K562 (cell line): ENCODE results near the gene RSBN1L. TPM values are rescaled to one million over a fixed set of nuclear protein-coding genes. Genes with fewer than 3 reads are reported as not detected.
A peak's percentile ranks its signal among the peaks of the same experiment; 100 is the strongest.

Source experiments
- ATAC-seq: fragments of 200-7000 bp; cut with Tn5 transposase; 3 replicates; pipeline ENCODE4 v1.9.1; 2020; ENCODE audit warnings: moderate library complexity
- BruUV-seq: library from RNA; stranded (reverse); fragments of 400-500 nt; replicated peaks from 2 replicates; lab custom pipeline; 2021; lab: Mats Ljungman, UMichigan
- CTCF ChIA-PET: fragments of 300-600 bp; formaldehyde crosslinking; extraction: SDS; loops from one replicate; lab custom pipeline; 2021; ENCODE audit warnings: low intra/inter-chr PET ratio; lab: Yijun Ruan, JAX
- POLR2A ChIA-PET: fragments of 300-600, 350-650 bp; sonication (Branson Sonifier 250); formaldehyde crosslinking; extraction: SDS; loops from one replicate; lab custom pipeline; 2021; ENCODE audit warnings: antibody characterized with exemption, inconsistent platforms; lab: Yijun Ruan, JAX
- DNase-seq, 4 experiments: peaks; one replicate each; pipeline versions ENCODE4 v3.0.0 to v3.0.0-alpha.2; 2011 to 2018; ENCODE audit warnings: low spot score in 3 of 4, mixed read lengths in 3 of 4; ENCODE audit errors: extremely low read depth in 1 of 4
- FAIRE-seq: peaks from 2 replicates; lab custom pipeline; 2011; peaks lifted over from hg19 to GRCh38; lab: Jason Lieb, UNC
- H2AFZ ChIP-seq: 2 replicates; pipeline ENCODE4 v1.6.0; 2011; ENCODE audit warnings: low read depth, low read length, control low read depth, inconsistent platforms
- H3K27ac ChIP-seq: fragments of 200-600 bp; 3 replicates; pipeline ENCODE4 v1.8.0; 2011; ENCODE audit warnings: low read depth, mild to moderate bottlenecking, control low read depth, inconsistent platforms, low read length, moderate library complexity, mixed read lengths; ENCODE audit errors: extremely low read depth
- H3K27me3 ChIP-seq, 2 experiments: fragments of 300-600 bp in 1 of 2; 2 replicates in 1 of 2; 3 replicates in 1 of 2; pipeline versions ENCODE4 v1.6.0 to v1.8.0; 2011; ENCODE audit warnings: inconsistent platforms in 2 of 2, low read length in 2 of 2, mild to moderate bottlenecking in 1 of 2, mixed read lengths in 1 of 2, moderate library complexity in 1 of 2; ENCODE audit not compliant: control insufficient read depth in 2 of 2, insufficient read depth in 2 of 2
- H3K36me3 ChIP-seq: fragments of 300-600 bp; 3 replicates; pipeline ENCODE4 v1.8.0; 2011; ENCODE audit warnings: mild to moderate bottlenecking, low read length, inconsistent platforms; ENCODE audit not compliant: control insufficient read depth, insufficient read depth
- H3K4me1 ChIP-seq, 2 experiments: fragments of 200-600 bp in 1 of 2; replicated peaks in 1 of 2; 2 replicates in 1 of 2; 3 replicates in 1 of 2; pipeline versions ENCODE4 v1.5.1 to v1.8.0; 2011; ENCODE audit warnings: inconsistent platforms in 2 of 2, low read length in 2 of 2, mild to moderate bottlenecking in 1 of 2, mixed read lengths in 1 of 2, moderate library complexity in 1 of 2; ENCODE audit not compliant: control insufficient read depth in 2 of 2, insufficient read depth in 2 of 2
- H3K4me2 ChIP-seq: 2 replicates; pipeline ENCODE4 v1.6.1; 2011; ENCODE audit warnings: low read length, control low read depth, inconsistent platforms, mixed read lengths; ENCODE audit not compliant: insufficient read depth
- H3K4me3 ChIP-seq: fragments of 200-600 bp; sonication (generic), shearing (Covaris generic); 2 replicates; pipeline ENCODE4 v1.5.1; 2016; ENCODE audit warnings: control low read depth, inconsistent platforms
- H3K79me2 ChIP-seq: fragments of 200-600 bp; 3 replicates; pipeline ENCODE4 v1.8.0; 2011; ENCODE audit warnings: low read length, inconsistent platforms; ENCODE audit not compliant: control insufficient read depth, insufficient read depth
- H3K9ac ChIP-seq, 2 experiments: 2 replicates each; pipeline versions ENCODE4 v1.6.0 to v1.6.1; 2011; ENCODE audit warnings: low read depth in 2 of 2, low read length in 2 of 2, control low read depth in 1 of 2, inconsistent platforms in 1 of 2, mild to moderate bottlenecking in 1 of 2, mixed read lengths in 1 of 2; ENCODE audit not compliant: insufficient read depth in 1 of 2
- H3K9me1 ChIP-seq: one replicate; pipeline ENCODE4 v1.6.0; 2011; ENCODE audit warnings: inconsistent platforms, mild to moderate bottlenecking, low read length, moderate library complexity; ENCODE audit not compliant: control insufficient read depth, insufficient read depth
- H3K9me3 ChIP-seq: replicated peaks from 2 replicates; pipeline ENCODE4 v1.5.1; 2011; ENCODE audit warnings: low read depth, low read length, inconsistent platforms; ENCODE audit not compliant: control insufficient read depth, insufficient read depth
- H4K20me1 ChIP-seq: replicated peaks from 2 replicates; pipeline ENCODE4 v1.6.1; 2011; ENCODE audit warnings: low read length, inconsistent platforms, mixed read lengths; ENCODE audit not compliant: control insufficient read depth, insufficient read depth
- MTA1 ChIP-seq: fragments of 450-650 bp; IDR thresholded peaks from 2 replicates; pipeline ENCODE4 v1.6.1; 2017; ENCODE audit warnings: borderline replicate concordance
- POLR3A ChIP-seq: IDR thresholded peaks from 2 replicates; pipeline ENCODE4 v1.6.1; 2011; ENCODE audit warnings: borderline replicate concordance, mild to moderate bottlenecking, moderate library complexity; ENCODE audit not compliant: insufficient read length, insufficient read depth; ENCODE audit errors: extremely low read depth
- WGBS: fragments of 100-300 bp; shearing (Covaris generic); methylation state at CpG from one replicate; pipeline ENCODE4 v1.1.6; 2016; ENCODE audit warnings: low coverage, mixed read lengths; ENCODE audit not compliant: insufficient coverage; ENCODE audit errors: missing lambda C conversion rate; 5-methylcytosine and 5-hydroxymethylcytosine counted together
- in situ Hi-C: fragments of 300-500 bp; cut with MboI; formaldehyde crosslinking; loops from 4 replicates; pipeline ENCODE4 v1.15.0; 2018; ENCODE audit warnings: inconsistent platforms, mixed read lengths
- intact Hi-C: fragments of 100-400 bp; cut with micrococcal nuclease; formaldehyde crosslinking; loops from 2 replicates; pipeline ENCODE4 v1.14.2; 2022
- polyA plus RNA-seq, 8 experiments: library from polyadenylated mRNA; depleted of rRNA in 4 of 8; stranded (reverse) in 5 of 8; unstranded in 3 of 8; fragments of >200 nt; fragmentation: Nextera tagmentation in 2 of 8; fragmentation: Illumina TruSeq in 1 of 8; extraction: Ambion mirVana in 2 of 8; extraction: Trizol in 1 of 8; gene quantifications; 2 replicates each; pipeline versions ENCODE4 v1.2.1 to v1.2.3, GENCODE V29; 2011 to 2014; ENCODE audit warnings: inconsistent platforms in 1 of 8, missing spikeins in 1 of 8
- total RNA-seq, 7 experiments: library from RNA; depleted of rRNA in 6 of 7; stranded (reverse); fragments of >200 nt in 6 of 7; fragmentation: Illumina TruSeq in 2 of 7; extraction: Trizol in 2 of 7; gene quantifications; 2 replicates each; pipeline versions ENCODE4 v1.2.1 to v1.2.3, GENCODE V29; 2011 to 2021; ENCODE audit warnings: low replicate concordance in 1 of 7
- TF ChIP-seq, protein P1 (sequence below): IDR thresholded peaks from 3 replicates; pipeline ENCODE4 v1.6.1; 2011; ENCODE audit warnings: borderline replicate concordance, mild to moderate bottlenecking, moderate library complexity; ENCODE audit not compliant: insufficient read length; ENCODE audit errors: extremely low read depth
- TF ChIP-seq, protein P2 (sequence below): fragments of 450-650 bp; IDR thresholded peaks from 2 replicates; pipeline ENCODE4 v1.6.1; 2016; ENCODE audit warnings: antibody characterized with exemption
- TF ChIP-seq, protein P3 (sequence below): IDR thresholded peaks from 2 replicates; pipeline ENCODE4 v1.6.1; 2014; ENCODE audit warnings: antibody characterized with exemption
- TF ChIP-seq, protein P4 (sequence below), 2 experiments: fragments of 450-650 bp; formaldehyde crosslinking in 1 of 2; IDR thresholded peaks; 2 replicates each; pipeline versions ENCODE4 v1.4.0 to v1.6.1; 2014 to 2020; ENCODE audit warnings: mild to moderate bottlenecking in 2 of 2, borderline replicate concordance in 1 of 2, low read depth in 1 of 2

The RSBN1L gene
- total and polyA plus RNA-seq, 9 of the 15 experiments (the other 6 are each of a cell fraction or from before 2014, with no cell fraction given) = 6.2 to 35.2 (median 20.1) TPM

DNA sequence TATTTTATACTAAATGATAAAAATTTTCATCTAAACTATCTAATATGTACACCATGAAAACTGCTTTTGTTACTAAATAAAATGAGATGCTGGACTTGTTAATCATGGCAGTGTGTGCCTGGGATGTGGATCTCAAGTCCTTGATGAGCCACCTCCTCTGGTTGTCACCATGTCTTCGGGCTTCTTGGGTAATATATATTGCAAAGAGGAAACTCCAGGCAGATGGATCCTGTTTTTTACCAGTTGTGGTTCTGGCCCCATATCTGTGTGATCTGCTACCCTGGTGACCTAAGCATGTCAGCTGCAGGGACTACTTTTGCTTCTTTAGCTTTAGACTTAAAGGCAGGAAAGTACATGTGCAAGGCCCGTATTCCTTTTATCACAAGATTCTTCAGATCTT is 55.8 kb downstream of the RSBN1L start:
- ChIA-PET POLR2A (interaction anchor here (1.4 kb wide), 1 partner anchor 24 kb away, joined by 4 read pairs; no protein-coding TSS in a partner anchor), CTCF (no interaction called here)
- H3K4me2 ChIP-seq = no peak overlapping the region
- in situ Hi-C loops (loop anchor here (5.0 kb wide), 1 partner anchor 95 kb away; no protein-coding TSS in a partner anchor), intact Hi-C loops (loop anchor here (10.0 kb wide), 1 partner anchor 317 kb away; no protein-coding TSS in a partner anchor)
- H3K9ac ChIP-seq = no peak overlapping the region
- peaks cover 10% of the 10 kb centered on the region; the same call in 1 of the 2 replicates for H4K20me1 ChIP-seq
- 18% methylated on average over 2 of the region's 2 CpGs for WGBS
- H3K9me1 ChIP-seq = no peaks in the 10 kb centered on the region
- peaks cover 31% of the 10 kb centered on the region for H3K36me3 ChIP-seq
- BruUV-seq = no TSS peak
- no peaks in the 10 kb centered on the region for H3K9me3 ChIP-seq
- no peaks in the 10 kb centered on the region for H3K27me3 ChIP-seq
- peak; percentile 84 for ATAC-seq
- DNase-seq = peak in 2 of 4 experiments; percentile 34 to 50
- H3K4me3 ChIP-seq = no peak overlapping the region
- peaks cover 3 to 15% of the 10 kb centered on the region in 2 experiments; a peak in 4 of 5 replicates for H3K4me1 ChIP-seq
- H2AFZ ChIP-seq = no peak overlapping the region
- peak overlapping the region; percentile 1; the same call in 1 of the 3 replicates for H3K27ac ChIP-seq
- H3K79me2 ChIP-seq = peaks cover 37% of the 10 kb centered on the region
- FAIRE-seq = peak; percentile 46
- TF ChIP-seq, protein P1, sequence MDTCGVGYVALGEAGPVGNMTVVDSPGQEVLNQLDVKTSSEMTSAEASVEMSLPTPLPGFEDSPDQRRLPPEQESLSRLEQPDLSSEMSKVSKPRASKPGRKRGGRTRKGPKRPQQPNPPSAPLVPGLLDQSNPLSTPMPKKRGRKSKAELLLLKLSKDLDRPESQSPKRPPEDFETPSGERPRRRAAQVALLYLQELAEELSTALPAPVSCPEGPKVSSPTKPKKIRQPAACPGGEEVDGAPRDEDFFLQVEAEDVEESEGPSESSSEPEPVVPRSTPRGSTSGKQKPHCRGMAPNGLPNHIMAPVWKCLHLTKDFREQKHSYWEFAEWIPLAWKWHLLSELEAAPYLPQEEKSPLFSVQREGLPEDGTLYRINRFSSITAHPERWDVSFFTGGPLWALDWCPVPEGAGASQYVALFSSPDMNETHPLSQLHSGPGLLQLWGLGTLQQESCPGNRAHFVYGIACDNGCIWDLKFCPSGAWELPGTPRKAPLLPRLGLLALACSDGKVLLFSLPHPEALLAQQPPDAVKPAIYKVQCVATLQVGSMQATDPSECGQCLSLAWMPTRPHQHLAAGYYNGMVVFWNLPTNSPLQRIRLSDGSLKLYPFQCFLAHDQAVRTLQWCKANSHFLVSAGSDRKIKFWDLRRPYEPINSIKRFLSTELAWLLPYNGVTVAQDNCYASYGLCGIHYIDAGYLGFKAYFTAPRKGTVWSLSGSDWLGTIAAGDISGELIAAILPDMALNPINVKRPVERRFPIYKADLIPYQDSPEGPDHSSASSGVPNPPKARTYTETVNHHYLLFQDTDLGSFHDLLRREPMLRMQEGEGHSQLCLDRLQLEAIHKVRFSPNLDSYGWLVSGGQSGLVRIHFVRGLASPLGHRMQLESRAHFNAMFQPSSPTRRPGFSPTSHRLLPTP = no peak
- peak; percentile 15; the same call in 1 of the 2 replicates for TF ChIP-seq MTA1
- TF ChIP-seq, protein P2, sequence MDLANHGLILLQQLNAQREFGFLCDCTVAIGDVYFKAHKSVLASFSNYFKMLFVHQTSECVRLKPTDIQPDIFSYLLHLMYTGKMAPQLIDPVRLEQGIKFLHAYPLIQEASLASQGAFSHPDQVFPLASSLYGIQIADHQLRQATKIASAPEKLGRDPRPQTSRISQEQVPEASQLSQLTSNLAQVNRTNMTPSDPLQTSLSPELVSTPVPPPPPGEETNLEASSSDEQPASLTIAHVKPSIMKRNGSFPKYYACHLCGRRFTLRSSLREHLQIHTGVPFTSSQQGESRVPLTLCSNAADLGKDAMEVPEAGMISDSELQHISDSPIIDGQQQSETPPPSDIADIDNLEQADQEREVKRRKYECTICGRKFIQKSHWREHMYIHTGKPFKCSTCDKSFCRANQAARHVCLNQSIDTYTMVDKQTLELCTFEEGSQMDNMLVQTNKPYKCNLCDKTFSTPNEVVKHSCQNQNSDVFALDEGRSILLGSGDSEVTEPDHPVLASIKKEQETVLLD = no peak
- no peak for TF ChIP-seq POLR3A
- TF ChIP-seq, protein P3, sequence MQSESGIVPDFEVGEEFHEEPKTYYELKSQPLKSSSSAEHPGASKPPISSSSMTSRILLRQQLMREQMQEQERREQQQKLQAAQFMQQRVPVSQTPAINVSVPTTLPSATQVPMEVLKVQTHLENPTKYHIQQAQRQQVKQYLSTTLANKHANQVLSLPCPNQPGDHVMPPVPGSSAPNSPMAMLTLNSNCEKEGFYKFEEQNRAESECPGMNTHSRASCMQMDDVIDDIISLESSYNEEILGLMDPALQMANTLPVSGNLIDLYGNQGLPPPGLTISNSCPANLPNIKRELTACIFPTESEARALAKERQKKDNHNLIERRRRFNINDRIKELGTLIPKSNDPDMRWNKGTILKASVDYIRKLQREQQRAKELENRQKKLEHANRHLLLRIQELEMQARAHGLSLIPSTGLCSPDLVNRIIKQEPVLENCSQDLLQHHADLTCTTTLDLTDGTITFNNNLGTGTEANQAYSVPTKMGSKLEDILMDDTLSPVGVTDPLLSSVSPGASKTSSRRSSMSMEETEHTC = no peak
- TF ChIP-seq, protein P4, sequence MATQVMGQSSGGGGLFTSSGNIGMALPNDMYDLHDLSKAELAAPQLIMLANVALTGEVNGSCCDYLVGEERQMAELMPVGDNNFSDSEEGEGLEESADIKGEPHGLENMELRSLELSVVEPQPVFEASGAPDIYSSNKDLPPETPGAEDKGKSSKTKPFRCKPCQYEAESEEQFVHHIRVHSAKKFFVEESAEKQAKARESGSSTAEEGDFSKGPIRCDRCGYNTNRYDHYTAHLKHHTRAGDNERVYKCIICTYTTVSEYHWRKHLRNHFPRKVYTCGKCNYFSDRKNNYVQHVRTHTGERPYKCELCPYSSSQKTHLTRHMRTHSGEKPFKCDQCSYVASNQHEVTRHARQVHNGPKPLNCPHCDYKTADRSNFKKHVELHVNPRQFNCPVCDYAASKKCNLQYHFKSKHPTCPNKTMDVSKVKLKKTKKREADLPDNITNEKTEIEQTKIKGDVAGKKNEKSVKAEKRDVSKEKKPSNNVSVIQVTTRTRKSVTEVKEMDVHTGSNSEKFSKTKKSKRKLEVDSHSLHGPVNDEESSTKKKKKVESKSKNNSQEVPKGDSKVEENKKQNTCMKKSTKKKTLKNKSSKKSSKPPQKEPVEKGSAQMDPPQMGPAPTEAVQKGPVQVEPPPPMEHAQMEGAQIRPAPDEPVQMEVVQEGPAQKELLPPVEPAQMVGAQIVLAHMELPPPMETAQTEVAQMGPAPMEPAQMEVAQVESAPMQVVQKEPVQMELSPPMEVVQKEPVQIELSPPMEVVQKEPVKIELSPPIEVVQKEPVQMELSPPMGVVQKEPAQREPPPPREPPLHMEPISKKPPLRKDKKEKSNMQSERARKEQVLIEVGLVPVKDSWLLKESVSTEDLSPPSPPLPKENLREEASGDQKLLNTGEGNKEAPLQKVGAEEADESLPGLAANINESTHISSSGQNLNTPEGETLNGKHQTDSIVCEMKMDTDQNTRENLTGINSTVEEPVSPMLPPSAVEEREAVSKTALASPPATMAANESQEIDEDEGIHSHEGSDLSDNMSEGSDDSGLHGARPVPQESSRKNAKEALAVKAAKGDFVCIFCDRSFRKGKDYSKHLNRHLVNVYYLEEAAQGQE (IDR thresholded peaks at IDR 0.05; ENCODE audit: borderline replicate concordance) = peak; percentile 95
- TF ChIP-seq, protein P4 (CRISPR knock-in tag; IDR thresholded peaks at IDR 0.05; ENCODE audit: low read depth) = no peak
